Measurements from ENCODE around the gene LAMA3. TPM values are rescaled to one million over a fixed set of nuclear protein-coding genes. Genes with fewer than 3 reads are reported as not detected.

Gene LAMA3
- total RNA-seq, 1 donor from 2014 or later = 106 TPM

- no peak for DNase-seq (ENCODE audit: extremely low spot score in 2 of 2)
- Histone ChIP-seq H3K36me3 (no peaks in the 10 kb centered on the region), H3K27ac (peak overlapping the region; percentile 77), H3K9me3 (no peaks in the 10 kb centered on the region), H3K27me3 (no peaks in the 10 kb centered on the region), H3K4me1 (peaks cover 45% of the 10 kb centered on the region), H3K4me3 (no peak overlapping the region)
- TF ChIP-seq CTCF (IDR thresholded peaks at IDR 0.05) (no peak), POLR2AphosphoS5 (IDR thresholded peaks at IDR 0.05; ENCODE audit: insufficient read depth in 1 of 2, low read depth in 1 of 2) (peak in 1 of 2 donors; percentile 5)
- intact Hi-C loops (cut with DNase I) = no loop called here
These were observed 33.4 kb downstream of the LAMA3 start for GRCh38 chr18:23722646-23723045.

- H3K27me3 ChIP-seq = no peaks in the 10 kb centered on the region
- H3K36me3 ChIP-seq = no peaks in the 10 kb centered on the region
- TF ChIP-seq POLR2AphosphoS5 (IDR thresholded peaks at IDR 0.05; ENCODE audit: insufficient read depth in 1 of 2, low read depth in 1 of 2) (no peak), POLR2A (IDR thresholded peaks at IDR 0.05) (no peak), CTCF (IDR thresholded peaks at IDR 0.05) (no peak)
- H3K27ac ChIP-seq = peak overlapping the region; percentile 77
- intact Hi-C loops (cut with DNase I) = no loop called here
- DNase-seq (ENCODE audit: extremely low spot score in 2 of 2) = no peak
- H3K9me3 ChIP-seq = no peaks in the 10 kb centered on the region
- no peak overlapping the region for H3K4me3 ChIP-seq
- peaks cover 50% of the 10 kb centered on the region for H3K4me1 ChIP-seq
These were observed 33.9 kb downstream of the LAMA3 start for GRCh38 chr18:23723121-23723520.

GRCh38 chr18:23724681-23725080 lies 35.4 kb downstream of the LAMA3 start:
- no peak overlapping the region for H3K4me3 ChIP-seq
- H3K27ac ChIP-seq = no peak overlapping the region

GRCh38 chr18:23725351-23725750 lies 36.1 kb downstream of the LAMA3 start:
- H3K4me1 ChIP-seq = peaks cover 31% of the 10 kb centered on the region
- intact Hi-C loops (cut with DNase I) = no loop called here
- TF ChIP-seq CTCF (IDR thresholded peaks at IDR 0.05) (no peak), POLR2A (IDR thresholded peaks at IDR 0.05) (no peak), POLR2AphosphoS5 (IDR thresholded peaks at IDR 0.05; ENCODE audit: insufficient read depth in 1 of 2, low read depth in 1 of 2) (no peak)
- peak overlapping the region; percentile 58 for H3K27ac ChIP-seq
- H3K9me3 ChIP-seq = no peaks in the 10 kb centered on the region
- no peaks in the 10 kb centered on the region for H3K27me3 ChIP-seq
- H3K4me3 ChIP-seq = no peak overlapping the region
- no peak for DNase-seq (ENCODE audit: extremely low spot score in 2 of 2)
- H3K36me3 ChIP-seq = no peaks in the 10 kb centered on the region

More at GRCh38 chr18:23724681-23725080, 35.4 kb downstream of the LAMA3 start:
- no peaks in the 10 kb centered on the region for H3K9me3 ChIP-seq
- H3K27me3 ChIP-seq = no peaks in the 10 kb centered on the region
- no peaks in the 10 kb centered on the region for H3K36me3 ChIP-seq
- DNase-seq (ENCODE audit: extremely low spot score in 2 of 2) = no peak
- intact Hi-C loops (cut with DNase I) = no loop called here
- TF ChIP-seq POLR2AphosphoS5 (IDR thresholded peaks at IDR 0.05; ENCODE audit: insufficient read depth in 1 of 2, low read depth in 1 of 2) (no peak), POLR2A (IDR thresholded peaks at IDR 0.05) (no peak), CTCF (IDR thresholded peaks at IDR 0.05) (no peak)
- H3K4me1 ChIP-seq = peaks cover 37% of the 10 kb centered on the region

- DNase-seq (ENCODE audit: extremely low spot score in 2 of 2) = no peak
- Histone ChIP-seq H3K4me1 (peaks cover 28% of the 10 kb centered on the region), H3K27me3 (no peaks in the 10 kb centered on the region), H3K27ac (peak overlapping the region; percentile 58), H3K36me3 (no peaks in the 10 kb centered on the region), H3K4me3 (no peak overlapping the region), H3K9me3 (no peaks in the 10 kb centered on the region)
- intact Hi-C loops (cut with DNase I) = no loop called here
- TF ChIP-seq POLR2A (IDR thresholded peaks at IDR 0.05) = no peak
- no peak for TF ChIP-seq CTCF (IDR thresholded peaks at IDR 0.05)
- TF ChIP-seq POLR2AphosphoS5 (IDR thresholded peaks at IDR 0.05; ENCODE audit: insufficient read depth in 1 of 2, low read depth in 1 of 2) = no peak
These were observed 36.8 kb downstream of the LAMA3 start for GRCh38 chr18:23725827-23726661.
